ENCODE data around the gene C14orf39.

The C14orf39 gene

GRCh38 chr14:60485598-60486251, at the start of gene C14orf39:
Gene C14orf39, minus strand, starts transcription at chr14:60486063. Its CDS starts 985 bp downstream, at chr14:60485078.
- DNase-seq (ENCODE audit: low read depth in 2 of 2): no peak

GRCh38 chr14:60532442-60532841, 46.6 kb upstream of the C14orf39 start:
- no peak for DNase-seq (ENCODE audit: low read depth in 2 of 2)

- no peak for DNase-seq (ENCODE audit: low read depth in 2 of 2)
Observed at GRCh38 chr14:60515511-60516289, 29.8 kb upstream of the C14orf39 start.

GRCh38 chr14:60514741-60515491, 29.1 kb upstream of the C14orf39 start:
- no peak for DNase-seq (ENCODE audit: low read depth in 2 of 2)

GRCh38 chr14:60514378-60514740, 28.5 kb upstream of the C14orf39 start:
- no peak for DNase-seq (ENCODE audit: low read depth in 2 of 2)

GRCh38 chr14:60512973-60513571, 27.2 kb upstream of the C14orf39 start:
- no peak for DNase-seq (ENCODE audit: low read depth in 2 of 2)

- DNase-seq (ENCODE audit: low read depth in 2 of 2): no peak
Observed at GRCh38 chr14:60512126-60512525, 26.3 kb upstream of the C14orf39 start.

GRCh38 chr14:60510951-60511599, 25.2 kb upstream of the C14orf39 start:
- DNase-seq (ENCODE audit: low read depth in 2 of 2): no peak

- no peak for DNase-seq (ENCODE audit: low read depth in 2 of 2)
Observed at GRCh38 chr14:60510254-60510950, 24.5 kb upstream of the C14orf39 start.

- no peak for DNase-seq (ENCODE audit: low read depth in 2 of 2)
Observed at GRCh38 chr14:60509438-60510253, 23.8 kb upstream of the C14orf39 start.

GRCh38 chr14:60508707-60509437, 23.0 kb upstream of the C14orf39 start, which contains the start of gene SIX6:
Gene SIX6, plus strand, starts transcription at chr14:60509146. Its CDS starts 253 bp downstream, at chr14:60509399.
- no peak for DNase-seq (ENCODE audit: low read depth in 2 of 2)

GRCh38 chr14:60508363-60508706, 22.5 kb upstream of the C14orf39 start:
- DNase-seq (ENCODE audit: low read depth in 2 of 2): no peak

GRCh38 chr14:60506985-60507829, 21.3 kb upstream of the C14orf39 start:
- no peak for DNase-seq (ENCODE audit: low read depth in 2 of 2)

- no peak for DNase-seq (ENCODE audit: low read depth in 2 of 2)
Observed at GRCh38 chr14:60506462-60506984, 20.7 kb upstream of the C14orf39 start.

GRCh38 chr14:60506010-60506409, 20.1 kb upstream of the C14orf39 start:
- DNase-seq (ENCODE audit: low read depth in 2 of 2): no peak

GRCh38 chr14:60505448-60505847, 19.6 kb upstream of the C14orf39 start:
- no peak for DNase-seq (ENCODE audit: low read depth in 2 of 2)

GRCh38 chr14:60502541-60502940, 16.7 kb upstream of the C14orf39 start:
- no peak for DNase-seq (ENCODE audit: low read depth in 2 of 2)

- no peak for DNase-seq (ENCODE audit: low read depth in 2 of 2)
Observed at GRCh38 chr14:60495946-60496345, 10.1 kb upstream of the C14orf39 start.
